Measurements from ENCODE around the gene CSMD2.

The CSMD2 gene

GRCh38 chr1:33876970-33877650 is 287.9 kb downstream of the CSMD2 start:
- Histone ChIP-seq H3K4me3 (ENCODE audit: insufficient read depth, low read length, poor library complexity, severe bottlenecking) (no peak overlapping the region), H3K79me2 (ENCODE audit: insufficient read depth, low read length) (no peaks in the 10 kb centered on the region), H3K27me3 (ENCODE audit: low read length) (no peaks in the 10 kb centered on the region), H3K27ac (ENCODE audit: low read depth, low read length) (no peak overlapping the region), H3K36me3 (ENCODE audit: low read length) (no peaks in the 10 kb centered on the region), H2AFZ (ENCODE audit: low read depth, low read length, severe bottlenecking) (no peak overlapping the region), H3K4me2 (ENCODE audit: low read depth, low read length, poor library complexity, severe bottlenecking) (no peak overlapping the region), H3F3A (ENCODE audit: insufficient read depth) (no peaks in the 10 kb centered on the region), H3K9me2 (replicated peaks; ENCODE audit: insufficient read depth, low read length) (no peaks in the 10 kb centered on the region), H3K9ac (ENCODE audit: low read length) (no peak overlapping the region), H3K9me3 (ENCODE audit: insufficient read depth, low read length) (no peaks in the 10 kb centered on the region), H4K20me1 (ENCODE audit: low read depth, low read length) (no peaks in the 10 kb centered on the region)
- TF ChIP-seq, protein P1, sequence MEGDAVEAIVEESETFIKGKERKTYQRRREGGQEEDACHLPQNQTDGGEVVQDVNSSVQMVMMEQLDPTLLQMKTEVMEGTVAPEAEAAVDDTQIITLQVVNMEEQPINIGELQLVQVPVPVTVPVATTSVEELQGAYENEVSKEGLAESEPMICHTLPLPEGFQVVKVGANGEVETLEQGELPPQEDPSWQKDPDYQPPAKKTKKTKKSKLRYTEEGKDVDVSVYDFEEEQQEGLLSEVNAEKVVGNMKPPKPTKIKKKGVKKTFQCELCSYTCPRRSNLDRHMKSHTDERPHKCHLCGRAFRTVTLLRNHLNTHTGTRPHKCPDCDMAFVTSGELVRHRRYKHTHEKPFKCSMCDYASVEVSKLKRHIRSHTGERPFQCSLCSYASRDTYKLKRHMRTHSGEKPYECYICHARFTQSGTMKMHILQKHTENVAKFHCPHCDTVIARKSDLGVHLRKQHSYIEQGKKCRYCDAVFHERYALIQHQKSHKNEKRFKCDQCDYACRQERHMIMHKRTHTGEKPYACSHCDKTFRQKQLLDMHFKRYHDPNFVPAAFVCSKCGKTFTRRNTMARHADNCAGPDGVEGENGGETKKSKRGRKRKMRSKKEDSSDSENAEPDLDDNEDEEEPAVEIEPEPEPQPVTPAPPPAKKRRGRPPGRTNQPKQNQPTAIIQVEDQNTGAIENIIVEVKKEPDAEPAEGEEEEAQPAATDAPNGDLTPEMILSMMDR (IDR thresholded peaks at IDR 0.05; ENCODE audit: insufficient read depth, low read length, poor library complexity, severe bottlenecking) = no peak
- TF ChIP-seq EZH2phosphoT487 (conservative IDR thresholded peaks at IDR 0.05; ENCODE audit: low read length) = no peak

DNA sequence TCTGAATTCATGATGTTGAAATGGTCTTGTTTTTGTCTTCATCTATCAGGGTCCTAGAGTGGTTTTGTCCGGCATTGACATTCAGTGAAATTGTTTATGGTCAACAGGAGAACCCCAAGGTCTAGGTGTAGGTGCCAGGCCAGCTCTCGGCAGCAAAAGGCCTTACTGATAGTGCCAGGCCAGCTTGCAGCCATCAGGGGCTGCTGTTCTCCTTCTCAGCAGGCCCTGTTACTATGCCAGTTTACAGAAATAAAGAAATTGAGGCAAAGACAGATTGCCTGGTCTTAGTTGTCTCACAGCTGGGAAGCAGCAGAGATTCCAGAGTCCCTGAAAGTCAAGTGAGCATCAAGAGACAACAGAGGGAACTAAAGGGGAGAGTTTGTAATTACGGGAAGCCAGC is 289.2 kb downstream of the CSMD2 start:
- Histone ChIP-seq H3K79me2 (ENCODE audit: insufficient read depth, low read length) (no peaks in the 10 kb centered on the region), H3K9me3 (ENCODE audit: insufficient read depth, low read length) (no peaks in the 10 kb centered on the region), H3K4me2 (ENCODE audit: low read depth, low read length, poor library complexity, severe bottlenecking) (no peak overlapping the region), H3K4me3 (ENCODE audit: insufficient read depth, low read length, poor library complexity, severe bottlenecking) (no peak overlapping the region), H2AFZ (ENCODE audit: low read depth, low read length, severe bottlenecking) (no peak overlapping the region), H3F3A (ENCODE audit: insufficient read depth) (no peaks in the 10 kb centered on the region), H3K27ac (ENCODE audit: low read depth, low read length) (no peak overlapping the region), H3K9me2 (replicated peaks; ENCODE audit: insufficient read depth, low read length) (no peaks in the 10 kb centered on the region), H3K9ac (ENCODE audit: low read length) (no peak overlapping the region), H3K27me3 (ENCODE audit: low read length) (no peaks in the 10 kb centered on the region), H4K20me1 (ENCODE audit: low read depth, low read length) (no peaks in the 10 kb centered on the region), H3K36me3 (ENCODE audit: low read length) (no peaks in the 10 kb centered on the region)
- TF ChIP-seq, protein P1 (IDR thresholded peaks at IDR 0.05; ENCODE audit: insufficient read depth, low read length, poor library complexity, severe bottlenecking) = no peak
- TF ChIP-seq EZH2phosphoT487 (conservative IDR thresholded peaks at IDR 0.05; ENCODE audit: low read length) = no peak

GRCh38 chr1:33874636-33875035 is 290.4 kb downstream of the CSMD2 start:
- Histone ChIP-seq H3K9me3 (ENCODE audit: insufficient read depth, low read length) (no peaks in the 10 kb centered on the region), H3K4me2 (ENCODE audit: low read depth, low read length, poor library complexity, severe bottlenecking) (no peak overlapping the region)

More at GRCh38 chr1:33874636-33875035, 290.4 kb downstream of the CSMD2 start:
- H3F3A ChIP-seq (ENCODE audit: insufficient read depth) = no peaks in the 10 kb centered on the region
- H3K4me3 ChIP-seq (ENCODE audit: insufficient read depth, low read length, poor library complexity, severe bottlenecking) = no peak overlapping the region
- H3K9me2 ChIP-seq (replicated peaks; ENCODE audit: insufficient read depth, low read length) = no peaks in the 10 kb centered on the region
- H3K27ac ChIP-seq (ENCODE audit: low read depth, low read length) = no peak overlapping the region
- no peaks in the 10 kb centered on the region for H3K27me3 ChIP-seq (ENCODE audit: low read length)
- H3K9ac ChIP-seq (ENCODE audit: low read length) = no peak overlapping the region
- no peaks in the 10 kb centered on the region for H3K79me2 ChIP-seq (ENCODE audit: insufficient read depth, low read length)
- H4K20me1 ChIP-seq (ENCODE audit: low read depth, low read length) = no peaks in the 10 kb centered on the region
- no peaks in the 10 kb centered on the region for H3K36me3 ChIP-seq (ENCODE audit: low read length)
- H2AFZ ChIP-seq (ENCODE audit: low read depth, low read length, severe bottlenecking) = no peak overlapping the region
- TF ChIP-seq, protein P1 (IDR thresholded peaks at IDR 0.05; ENCODE audit: insufficient read depth, low read length, poor library complexity, severe bottlenecking) = no peak
- no peak for TF ChIP-seq EZH2phosphoT487 (conservative IDR thresholded peaks at IDR 0.05; ENCODE audit: low read length)
